HepG2 (cell line): Measurements from ENCODE around the gene NEUROD4. TPM values are rescaled to one million over a fixed set of nuclear protein-coding genes. Genes with fewer than 3 reads are reported as not detected.
"Not testable (repeated sequence)": the region's sequence is repeated elsewhere in the genome, so short reads cannot be mapped to it uniquely, and the experiment has no call there.

Experiments
- ATAC-seq: fragments of 200-7000 bp; cut with Tn5 transposase; 3 replicates; pipeline ENCODE4 v1.9.1; 2020; ENCODE audit warnings: mild to moderate bottlenecking, moderate library complexity
- BruUV-seq: library from RNA; stranded (reverse); fragments of 400-500 nt; replicated peaks from 2 replicates; lab custom pipeline; 2021; lab: Mats Ljungman, UMichigan
- CTCF ChIA-PET: fragments of 300-600 bp; formaldehyde crosslinking; extraction: SDS; loops from one replicate; lab custom pipeline; 2021; ENCODE audit warnings: low total read pairs, inconsistent platforms, low intra/inter-chr PET ratio; lab: Yijun Ruan, JAX
- POLR2A ChIA-PET: fragments of 350-600 bp; sonication (Branson Sonifier 250); formaldehyde crosslinking; loops from one replicate; lab custom pipeline; 2020; ENCODE audit warnings: antibody characterized with exemption, inconsistent platforms; lab: Yijun Ruan, JAX
- DNase-seq: peaks from one replicate; pipeline ENCODE4 v3.0.0-alpha.2; 2015; ENCODE audit warnings: low spot score
- FAIRE-seq: peaks from 3 replicates; lab custom pipeline; 2011; peaks lifted over from hg19 to GRCh38; lab: Jason Lieb, UNC
- H2AFZ ChIP-seq: one replicate; pipeline ENCODE4 v1.6.1; 2011; ENCODE audit warnings: low read length, inconsistent platforms
- H3K27ac ChIP-seq: fragments of 300-600 bp; 3 replicates; pipeline ENCODE4 v1.8.0; 2011; ENCODE audit warnings: mixed run types, mild to moderate bottlenecking, mixed read lengths, low read length, inconsistent platforms; ENCODE audit not compliant: insufficient read depth; ENCODE audit errors: extremely low read length
- H3K27me3 ChIP-seq, 2 experiments: fragments of 200-600 bp in 1 of 2; 2 replicates in 1 of 2; 3 replicates in 1 of 2; pipeline versions ENCODE4 v1.6.0 to v1.8.0; 2011; ENCODE audit warnings: low read length in 2 of 2, mild to moderate bottlenecking in 2 of 2, moderate library complexity in 2 of 2, inconsistent platforms in 1 of 2; ENCODE audit not compliant: insufficient read depth in 2 of 2, control insufficient read depth in 1 of 2
- H3K36me3 ChIP-seq, 2 experiments: fragments of 200-600 bp in 1 of 2; replicated peaks in 1 of 2; 2 replicates in 1 of 2; 3 replicates in 1 of 2; pipeline versions ENCODE4 v1.5.1 to v1.8.0; 2011; ENCODE audit warnings: low read length in 2 of 2, inconsistent platforms in 1 of 2; ENCODE audit not compliant: insufficient read depth in 2 of 2, control insufficient read depth in 1 of 2
- H3K4me1 ChIP-seq: 2 replicates; pipeline ENCODE4 v1.5.1; 2012; ENCODE audit warnings: low read length, inconsistent platforms; ENCODE audit not compliant: insufficient read depth
- H3K4me2 ChIP-seq: 2 replicates; pipeline ENCODE4 v1.6.0; 2011; ENCODE audit warnings: low read depth, low read length, inconsistent platforms
- H3K4me3 ChIP-seq, 3 experiments: fragments of 200-600 bp in 1 of 3; sonication (generic), shearing (Covaris generic) in 1 of 3; replicated peaks in 1 of 3; 2 replicates each; pipeline ENCODE4 v1.5.1; 2011 to 2016; ENCODE audit warnings: low read length in 3 of 3, inconsistent platforms in 2 of 3, low read depth in 2 of 3, mild to moderate bottlenecking in 2 of 3, control low read depth in 1 of 3, mixed read lengths in 1 of 3; ENCODE audit not compliant: insufficient read depth in 1 of 3
- H3K79me2 ChIP-seq: one replicate; pipeline ENCODE4 v1.6.1; 2011; ENCODE audit warnings: low read length, inconsistent platforms; ENCODE audit not compliant: insufficient read depth
- H3K9ac ChIP-seq: 2 replicates; pipeline ENCODE4 v1.6.0; 2011; ENCODE audit warnings: mild to moderate bottlenecking, low read depth, low read length, inconsistent platforms; ENCODE audit not compliant: insufficient read depth
- H3K9me3 ChIP-seq: 2 replicates; pipeline ENCODE4 v1.5.1; 2012; ENCODE audit warnings: mild to moderate bottlenecking, low read length
- H4K20me1 ChIP-seq: 2 replicates; pipeline ENCODE4 v1.6.0; 2011; ENCODE audit warnings: inconsistent platforms, mild to moderate bottlenecking, low read length, moderate library complexity; ENCODE audit not compliant: insufficient read depth
- EEA1 ChIP-seq: sonication (generic); formaldehyde crosslinking; IDR thresholded peaks from 2 replicates; pipeline ENCODE4 v1.5.1; 2020; ENCODE audit warnings: mild to moderate bottlenecking, missing genetic modification reagents, borderline replicate concordance
- FOXM1 ChIP-seq: sonication (generic); formaldehyde crosslinking; IDR thresholded peaks from 2 replicates; pipeline ENCODE4 v1.5.0; 2020; ENCODE audit warnings: missing genetic modification reagents
- MED8 ChIP-seq: sonication (generic); formaldehyde crosslinking; IDR thresholded peaks from 2 replicates; pipeline ENCODE4 v1.8.1; 2023; ENCODE audit warnings: mild to moderate bottlenecking, missing genetic modification reagents; ENCODE audit not compliant: insufficient replicate concordance
- NFE2 ChIP-seq: sonication (generic); formaldehyde crosslinking; IDR thresholded peaks from 2 replicates; pipeline ENCODE4 v1.4.0; 2020; ENCODE audit warnings: missing genetic modification reagents
- PAXIP1 ChIP-seq: sonication (generic); formaldehyde crosslinking; conservative IDR thresholded peaks from 2 replicates; pipeline ENCODE4 v1.4.0; 2020; ENCODE audit warnings: mild to moderate bottlenecking, missing genetic modification reagents, moderate library complexity
- PHB2 ChIP-seq: fragments of 450-650 bp; IDR thresholded peaks from 2 replicates; pipeline ENCODE4 v1.6.1; 2018; ENCODE audit not compliant: partially characterized antibody
- SPEN ChIP-seq: sonication (generic); formaldehyde crosslinking; IDR thresholded peaks from 2 replicates; pipeline ENCODE4 v1.5.1; 2020; ENCODE audit warnings: low read depth, mild to moderate bottlenecking, missing genetic modification reagents
- ZFAT ChIP-seq: sonication (generic); formaldehyde crosslinking; conservative IDR thresholded peaks from 2 replicates; pipeline ENCODE4 v1.8.1; 2023; ENCODE audit warnings: missing genetic modification reagents, inconsistent platforms
- ZNF12 ChIP-seq: sonication (generic); formaldehyde crosslinking; IDR thresholded peaks from 2 replicates; pipeline ENCODE4 v1.5.0; 2020; ENCODE audit warnings: missing genetic modification reagents
- WGBS: methylation state at CpG from one replicate; pipeline ENCODE4 v1.1.6; 2017; ENCODE audit warnings: low lambda C conversion rate; 5-methylcytosine and 5-hydroxymethylcytosine counted together
- in situ Hi-C: cut with HindIII; loops from 2 replicates; pipeline ENCODE4 v1.10.0; 2017; ENCODE audit warnings: low pct_unique_long_range_greater_than_20kb; ENCODE audit not compliant: extremely low pct_ligation_motif_present
- intact Hi-C: fragments of 100-400 bp; cut with micrococcal nuclease; formaldehyde crosslinking; loops from one replicate; pipeline ENCODE4 v1.10.0; 2022; ENCODE audit not compliant: unreplicated experiment
- polyA plus RNA-seq, 8 experiments: library from polyadenylated mRNA; depleted of rRNA in 3 of 8; stranded (reverse) in 7 of 8; unstranded in 1 of 8; fragments of >200 nt; fragmentation: Illumina TruSeq in 4 of 8; extraction: Trizol in 4 of 8; gene quantifications; 2 replicates each; pipeline versions ENCODE4 v1.2.1 to v1.2.3, GENCODE V29; 2011 to 2016; ENCODE audit warnings: low read depth in 4 of 8, missing spikeins in 1 of 8, mixed read lengths in 1 of 8; ENCODE audit not compliant: insufficient read depth in 1 of 8
- total RNA-seq, 5 experiments: library from RNA; depleted of rRNA; stranded (reverse); fragments of >200 nt; fragmentation: Illumina TruSeq; extraction: Trizol; gene quantifications; 2 replicates each; pipeline ENCODE4 v1.2.3, GENCODE V29; 2016; ENCODE audit warnings: low read depth in 1 of 5

Gene NEUROD4
- total and polyA plus RNA-seq, 2 of the 13 experiments (the other 11 are each of a cell fraction or from before 2014, with no cell fraction given) = not detected

GRCh38 chr12:54983536-54984101 is 36.2 kb upstream of the NEUROD4 start (continued):
- TF ChIP-seq PHB2 (no peak), ZNF12 (CRISPR knock-in tag) (no peak), NFE2 (CRISPR knock-in tag) (no peak), FOXM1 (CRISPR knock-in tag) (no peak), PAXIP1 (CRISPR knock-in tag) (no peak), ZFAT (CRISPR knock-in tag) (no peak), MED8 (no peak)

- no peak for FAIRE-seq
- Histone ChIP-seq H3K4me2 (no peak within 1 kb of the TSS), H3K9me3 (no peaks in the 10 kb centered on the region), H3K4me1 (no peaks in the 10 kb centered on the region), H4K20me1 (no peaks in the 10 kb centered on the region), H3K27ac (no peak within 1 kb of the TSS), H3K9ac (no peak within 1 kb of the TSS), H3K36me3 (no peaks in the 10 kb centered on the region), H3K4me3 (no peak within 1 kb of the TSS), H3K79me2 (no peaks in the 10 kb centered on the region), H2AFZ (no peak within 1 kb of the TSS), H3K27me3 (0 out of 5 replicates have a peak, but pooled peaks cover 0 to 1% of the 10 kb centered on the region in 2 experiments)
- POLR2A ChIA-PET = no interaction called here
- CTCF ChIA-PET = no interaction called here
- 8% methylated on average over 12 of the region's 12 CpGs for WGBS
- DNase-seq = no peak
- in situ Hi-C loops = no loop called here
- ATAC-seq = no peak
- TF ChIP-seq SPEN (no peak), EEA1 (CRISPR knock-in tag) (no peak)
- no TSS peak for BruUV-seq
- intact Hi-C loops = no loop called here
Observed at GRCh38 chr12:54984658-54985376, 35.0 kb upstream of the NEUROD4 start, which contains the start of gene TESPA1. TESPA1 (minus strand) TSS chr12:54984762; CDS start chr12:54974562, 10,200 bp downstream.

- H3K36me3 ChIP-seq, intact Hi-C loops, H3K9ac ChIP-seq, H4K20me1 ChIP-seq, H3K4me3 ChIP-seq, H2AFZ ChIP-seq, H3K27me3 ChIP-seq, H3K4me1 ChIP-seq, BruUV-seq, H3K4me2 ChIP-seq, CTCF ChIA-PET, H3K27ac ChIP-seq, H3K9me3 ChIP-seq, ATAC-seq, H3K79me2 ChIP-seq, FAIRE-seq, in situ Hi-C loops, POLR2A ChIA-PET, DNase-seq: not testable (repeated sequence)
- 1% methylated on average over 3 of the region's 3 CpGs for WGBS
Observed at GRCh38 chr12:54986773-54987172, 33.0 kb upstream of the NEUROD4 start.
